ENCODE results near the gene SLC38A1. TPM values are rescaled to one million over a fixed set of nuclear protein-coding genes. Genes with fewer than 3 reads are reported as not detected.

SLC38A1 gene
- total RNA-seq, 1 donor = 203 TPM

DNA sequence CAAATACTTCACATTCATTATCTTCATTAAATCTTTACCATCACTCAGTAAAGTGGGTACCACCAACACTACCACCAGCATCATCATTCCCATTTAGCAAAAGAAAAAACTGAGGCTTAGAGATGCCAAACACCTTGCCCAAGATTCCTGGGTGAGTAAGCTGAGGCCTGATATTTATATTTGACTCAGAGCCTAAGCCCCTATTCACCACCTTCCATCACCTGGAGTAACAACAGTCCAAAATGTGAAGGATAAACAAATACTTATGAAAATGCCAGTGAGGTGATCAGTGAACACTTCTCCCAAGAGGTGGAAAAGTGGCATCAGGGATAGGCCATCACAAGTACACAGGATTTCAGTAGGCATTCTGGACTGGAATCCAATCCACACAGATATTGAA is 3.7 kb downstream of the SLC38A1 start:
- peak overlapping the region; percentile 91 for H3K4me3 ChIP-seq (ENCODE audit: low read depth, low read length)
- no peak for DNase-seq (ENCODE audit: low read depth)
- TF ChIP-seq, protein P1, sequence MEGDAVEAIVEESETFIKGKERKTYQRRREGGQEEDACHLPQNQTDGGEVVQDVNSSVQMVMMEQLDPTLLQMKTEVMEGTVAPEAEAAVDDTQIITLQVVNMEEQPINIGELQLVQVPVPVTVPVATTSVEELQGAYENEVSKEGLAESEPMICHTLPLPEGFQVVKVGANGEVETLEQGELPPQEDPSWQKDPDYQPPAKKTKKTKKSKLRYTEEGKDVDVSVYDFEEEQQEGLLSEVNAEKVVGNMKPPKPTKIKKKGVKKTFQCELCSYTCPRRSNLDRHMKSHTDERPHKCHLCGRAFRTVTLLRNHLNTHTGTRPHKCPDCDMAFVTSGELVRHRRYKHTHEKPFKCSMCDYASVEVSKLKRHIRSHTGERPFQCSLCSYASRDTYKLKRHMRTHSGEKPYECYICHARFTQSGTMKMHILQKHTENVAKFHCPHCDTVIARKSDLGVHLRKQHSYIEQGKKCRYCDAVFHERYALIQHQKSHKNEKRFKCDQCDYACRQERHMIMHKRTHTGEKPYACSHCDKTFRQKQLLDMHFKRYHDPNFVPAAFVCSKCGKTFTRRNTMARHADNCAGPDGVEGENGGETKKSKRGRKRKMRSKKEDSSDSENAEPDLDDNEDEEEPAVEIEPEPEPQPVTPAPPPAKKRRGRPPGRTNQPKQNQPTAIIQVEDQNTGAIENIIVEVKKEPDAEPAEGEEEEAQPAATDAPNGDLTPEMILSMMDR (IDR thresholded peaks at IDR 0.05; ENCODE audit: insufficient read depth, low read length) = no peak

DNA sequence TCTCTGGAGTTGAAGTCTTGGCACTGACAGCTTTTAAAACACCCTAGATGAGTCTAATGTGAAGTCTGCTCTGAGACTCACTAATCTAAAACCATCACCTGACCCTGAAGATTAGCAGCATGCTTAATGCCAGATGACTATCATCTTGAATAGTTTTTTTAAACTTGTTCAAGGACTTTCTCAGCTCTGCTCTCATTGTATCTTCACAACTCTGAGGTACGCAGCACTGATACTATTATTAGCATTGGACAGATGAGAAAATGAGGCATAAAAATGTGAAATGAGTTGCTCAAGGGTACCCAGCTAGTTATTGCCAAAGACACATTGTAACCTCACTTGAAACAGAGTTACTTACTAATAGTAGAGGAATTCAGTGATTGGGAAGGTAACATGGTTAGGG is 4.8 kb downstream of the SLC38A1 start:
- peak; percentile 69 for DNase-seq (ENCODE audit: low read depth)
- no peak overlapping the region for H3K4me3 ChIP-seq (ENCODE audit: low read depth, low read length)
- TF ChIP-seq, protein P1 (IDR thresholded peaks at IDR 0.05; ENCODE audit: insufficient read depth, low read length) = no peak

DNA sequence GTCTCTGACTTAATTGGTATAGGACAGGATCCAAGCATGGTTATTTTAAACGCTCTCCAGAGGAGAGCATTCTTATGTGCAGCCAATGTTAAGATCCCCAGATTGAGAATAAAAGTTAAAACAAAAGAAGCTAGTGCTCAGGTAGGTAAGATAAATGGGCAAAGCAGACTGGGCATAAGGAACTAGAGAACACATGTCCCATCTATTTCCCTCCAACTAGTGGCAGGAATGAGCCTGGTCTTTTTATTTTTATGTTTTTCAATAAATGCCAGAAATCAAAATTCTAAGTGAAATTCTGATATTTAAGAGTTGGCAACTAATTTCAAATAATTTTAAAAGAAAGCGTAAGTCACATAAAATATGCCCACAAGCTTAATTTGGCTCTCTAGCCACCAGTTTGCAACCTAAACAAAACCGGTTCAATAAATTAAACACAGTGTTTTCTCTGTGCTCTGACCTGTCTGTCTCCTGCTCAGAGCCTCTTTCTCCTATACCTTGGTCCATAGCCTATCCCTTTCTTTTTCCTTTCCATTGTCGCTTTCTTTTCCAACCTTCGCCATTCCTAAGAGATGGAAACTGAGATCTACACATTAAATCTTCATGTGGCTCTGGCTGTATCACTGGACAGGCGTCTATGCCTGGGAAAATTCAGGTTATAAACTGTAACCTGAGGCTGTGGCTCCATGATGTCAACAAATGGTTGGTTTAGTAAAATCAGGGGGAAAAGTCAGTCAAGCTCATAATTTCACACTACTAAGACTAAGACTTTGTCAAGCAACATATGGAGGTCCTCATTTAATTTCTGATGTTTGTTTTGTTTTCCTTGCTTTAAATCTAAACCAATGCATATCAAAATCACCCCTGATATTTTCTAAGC is 5.5 kb downstream of the SLC38A1 start:
- TF ChIP-seq, protein P1 (IDR thresholded peaks at IDR 0.05; ENCODE audit: insufficient read depth, low read length) = peak; percentile 42
- H3K4me3 ChIP-seq (ENCODE audit: low read depth, low read length) = no peak overlapping the region
- DNase-seq (ENCODE audit: low read depth) = no peak

DNA sequence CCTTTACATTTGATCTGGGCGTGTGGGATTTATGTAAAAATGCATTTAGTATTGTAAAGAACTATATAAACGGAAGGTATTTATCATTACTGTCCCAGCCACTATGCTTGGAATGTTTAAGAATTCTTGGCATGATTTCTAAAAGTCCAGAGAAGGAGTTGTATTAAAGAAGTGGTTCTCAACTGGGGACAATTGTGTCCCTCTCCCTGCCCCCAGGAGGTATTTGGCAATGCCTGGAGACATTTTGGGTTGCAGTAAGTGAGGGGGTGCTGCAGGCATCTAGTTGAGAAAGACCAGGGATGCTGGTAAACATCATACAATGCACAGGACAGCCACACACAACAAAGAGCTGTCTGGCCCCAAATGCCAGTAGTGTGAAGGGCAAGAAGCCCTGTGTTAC is 7.2 kb downstream of the SLC38A1 start:
- no peak overlapping the region for H3K4me3 ChIP-seq (ENCODE audit: low read depth, low read length)
- DNase-seq (ENCODE audit: low read depth) = no peak
- TF ChIP-seq, protein P1 (IDR thresholded peaks at IDR 0.05; ENCODE audit: insufficient read depth, low read length) = no peak

DNA sequence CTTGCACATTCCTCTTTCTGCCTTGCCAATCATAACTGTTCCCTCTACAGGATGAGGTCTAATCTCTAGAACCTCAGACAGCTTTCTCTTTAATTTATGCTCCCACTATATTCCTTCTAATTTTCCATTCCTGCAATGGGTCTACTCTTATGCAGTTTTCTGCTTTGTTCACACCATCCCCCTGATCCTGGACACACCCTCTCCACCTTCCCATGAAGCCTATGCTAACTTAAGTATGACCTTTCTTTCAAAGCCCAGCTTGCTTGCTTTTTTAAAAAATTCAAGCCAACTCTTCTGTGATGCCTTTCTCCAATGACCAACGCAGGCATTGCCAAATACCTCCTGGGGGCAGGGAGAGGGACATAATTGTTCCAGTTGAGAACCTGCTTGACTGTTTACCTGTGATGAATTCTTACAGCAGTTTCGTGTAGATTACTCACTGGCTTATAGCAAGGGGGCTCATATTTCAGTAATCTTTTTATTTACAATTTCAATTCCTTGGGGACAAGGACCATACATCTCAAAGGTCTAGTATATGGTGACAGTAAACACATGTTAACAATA is 7.8 kb downstream of the SLC38A1 start:
- H3K4me3 ChIP-seq (ENCODE audit: low read depth, low read length) = peak overlapping the region; percentile 15
- no peak for DNase-seq (ENCODE audit: low read depth)
- TF ChIP-seq, protein P1 (IDR thresholded peaks at IDR 0.05; ENCODE audit: insufficient read depth, low read length) = no peak

DNA sequence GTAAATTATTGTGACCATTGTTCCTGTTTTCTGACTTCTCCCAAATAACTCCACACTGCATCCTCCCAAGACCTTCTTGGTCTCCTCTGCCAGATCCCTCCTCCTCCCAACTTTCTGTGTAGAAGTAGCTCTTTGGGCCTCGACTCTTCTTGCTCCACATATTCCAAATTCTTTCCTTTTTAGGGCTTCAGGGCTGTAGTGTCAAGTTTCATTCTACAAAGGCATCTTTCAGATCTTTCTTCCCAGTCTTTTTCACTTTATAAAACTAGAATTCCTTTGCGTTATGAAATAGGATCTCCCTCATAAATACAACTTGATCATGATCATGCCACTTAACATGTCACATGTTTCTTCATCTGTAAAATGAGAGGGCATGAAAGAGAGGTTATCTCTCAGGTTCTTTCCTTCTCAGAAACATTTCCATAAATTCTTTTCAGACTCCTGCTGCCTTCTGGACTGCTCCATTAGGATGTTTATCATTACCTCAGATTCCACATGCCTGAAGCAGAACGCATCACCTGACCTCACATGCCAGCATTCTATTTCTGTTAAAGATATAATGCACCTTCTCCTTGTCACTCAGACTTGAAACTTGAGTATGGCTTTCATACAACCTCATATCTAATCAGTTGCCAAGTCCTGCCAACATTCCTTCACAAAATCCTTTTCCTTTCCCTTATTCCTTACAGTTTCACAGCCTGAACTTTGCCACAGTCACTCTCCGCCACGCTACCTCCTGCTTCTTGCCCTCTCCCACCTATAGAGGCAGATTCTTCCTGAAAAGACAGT is 8.5 kb downstream of the SLC38A1 start:
- H3K4me3 ChIP-seq (ENCODE audit: low read depth, low read length) = peak overlapping the region; percentile 15
- TF ChIP-seq, protein P1 (IDR thresholded peaks at IDR 0.05; ENCODE audit: insufficient read depth, low read length) = no peak
- peak; percentile 86 for DNase-seq (ENCODE audit: low read depth)

Data from fibroblast of the aortic adventitia (primary cell).